Lower leg skin (tissue), 3 donors: ENCODE data around the gene NLK.

Experiments used
- POLR2A ChIP-seq, 2 donors: fragments of 450-650 bp; IDR thresholded peaks; one replicate each; pipeline ENCODE4 v1.6.1; 2016 to 2017; ENCODE audit warnings: antibody characterized with exemption in 2 of 2, mild to moderate bottlenecking in 1 of 2, moderate library complexity in 1 of 2
- TF ChIP-seq, protein P1 (sequence below), 3 donors: fragments of 450-650 bp; IDR thresholded peaks; one replicate each; pipeline ENCODE4 v1.5.1; 2016; ENCODE audit warnings: antibody characterized with exemption in 3 of 3, mild to moderate bottlenecking in 3 of 3, moderate library complexity in 2 of 3

DNA sequence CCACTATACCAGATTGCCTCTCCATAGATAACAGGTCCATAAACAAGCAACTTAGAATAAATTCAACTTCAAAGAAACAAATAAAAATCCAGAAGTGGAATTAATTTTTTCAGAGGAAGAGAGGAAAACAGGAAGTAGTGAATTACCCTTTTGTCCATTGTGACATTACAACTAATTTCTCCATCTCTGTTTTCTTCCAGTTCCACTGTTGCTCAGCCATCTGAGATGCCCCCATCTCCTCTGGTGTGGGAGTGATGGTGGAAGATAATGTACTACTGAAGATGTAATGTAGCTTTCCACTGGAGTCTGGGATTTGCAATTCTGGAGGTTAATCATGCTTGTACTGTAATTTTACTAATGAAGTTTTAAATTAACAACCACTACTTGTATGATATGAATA, 151.9 kb downstream of the NLK start:
- TF ChIP-seq, protein P1, sequence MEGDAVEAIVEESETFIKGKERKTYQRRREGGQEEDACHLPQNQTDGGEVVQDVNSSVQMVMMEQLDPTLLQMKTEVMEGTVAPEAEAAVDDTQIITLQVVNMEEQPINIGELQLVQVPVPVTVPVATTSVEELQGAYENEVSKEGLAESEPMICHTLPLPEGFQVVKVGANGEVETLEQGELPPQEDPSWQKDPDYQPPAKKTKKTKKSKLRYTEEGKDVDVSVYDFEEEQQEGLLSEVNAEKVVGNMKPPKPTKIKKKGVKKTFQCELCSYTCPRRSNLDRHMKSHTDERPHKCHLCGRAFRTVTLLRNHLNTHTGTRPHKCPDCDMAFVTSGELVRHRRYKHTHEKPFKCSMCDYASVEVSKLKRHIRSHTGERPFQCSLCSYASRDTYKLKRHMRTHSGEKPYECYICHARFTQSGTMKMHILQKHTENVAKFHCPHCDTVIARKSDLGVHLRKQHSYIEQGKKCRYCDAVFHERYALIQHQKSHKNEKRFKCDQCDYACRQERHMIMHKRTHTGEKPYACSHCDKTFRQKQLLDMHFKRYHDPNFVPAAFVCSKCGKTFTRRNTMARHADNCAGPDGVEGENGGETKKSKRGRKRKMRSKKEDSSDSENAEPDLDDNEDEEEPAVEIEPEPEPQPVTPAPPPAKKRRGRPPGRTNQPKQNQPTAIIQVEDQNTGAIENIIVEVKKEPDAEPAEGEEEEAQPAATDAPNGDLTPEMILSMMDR (IDR thresholded peaks at IDR 0.05) = no peak
- no peak for TF ChIP-seq POLR2A (IDR thresholded peaks at IDR 0.05)
